ENCODE data around the gene FAM240B.

The FAM240B gene

DNA sequence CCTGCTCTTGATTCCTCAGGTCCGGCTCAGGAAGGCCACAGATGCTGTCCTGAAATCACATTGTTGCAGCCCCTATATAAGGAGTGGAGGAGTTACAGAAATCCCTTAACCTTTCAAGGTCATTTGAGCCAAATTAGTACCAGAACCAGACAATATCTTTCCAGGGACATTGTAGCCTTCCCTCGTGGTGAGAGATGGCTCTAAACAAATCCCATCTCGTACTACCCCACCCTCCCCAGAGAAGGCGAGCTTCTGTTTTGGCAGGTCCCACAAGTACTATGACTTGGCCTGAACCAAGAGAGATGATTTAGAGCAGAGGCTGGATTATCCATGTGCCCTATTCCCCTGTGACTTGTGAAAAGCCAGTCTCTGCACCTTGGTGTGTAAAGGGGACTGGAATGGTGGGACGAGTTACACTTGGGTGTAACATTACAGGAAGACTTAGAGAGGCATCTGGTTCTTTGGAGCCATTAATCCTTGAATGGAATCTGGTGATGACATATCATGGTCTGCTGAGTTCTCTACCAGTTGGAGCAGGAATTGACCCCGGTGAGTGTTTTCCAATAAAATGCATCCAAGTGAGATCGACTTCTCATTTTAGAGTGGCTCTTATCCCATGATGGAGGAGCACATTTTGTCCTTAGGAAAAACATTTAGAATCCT, at the start of gene FAM240B:
Gene FAM240B, minus strand, starts transcription at position 51 of the 663 bp plus-strand sequence. CDS start 16,134 bp downstream, outside the sequence.
- DNase-seq, result no peak

DNA sequence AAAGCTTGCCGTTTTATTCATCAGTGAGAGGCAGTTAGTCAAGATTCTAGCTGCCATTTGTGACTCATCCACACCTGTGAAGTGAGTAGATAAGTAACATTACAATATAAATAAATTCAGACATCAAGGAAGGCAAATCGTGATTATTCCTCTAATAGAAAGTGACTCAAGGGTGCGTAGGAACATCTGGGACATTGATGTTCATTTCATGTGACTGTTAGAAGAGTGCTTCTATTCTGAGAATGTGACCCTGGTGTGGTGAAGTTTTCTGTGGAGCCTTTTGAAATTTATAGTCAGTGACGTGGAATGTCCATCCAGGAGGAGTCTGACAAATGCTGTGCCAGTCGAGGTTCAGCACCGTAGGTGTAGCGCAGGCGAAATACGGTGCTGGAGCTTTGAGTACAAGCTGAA, 48.4 kb upstream of the FAM240B start:
- DNase-seq, result no peak

DNA sequence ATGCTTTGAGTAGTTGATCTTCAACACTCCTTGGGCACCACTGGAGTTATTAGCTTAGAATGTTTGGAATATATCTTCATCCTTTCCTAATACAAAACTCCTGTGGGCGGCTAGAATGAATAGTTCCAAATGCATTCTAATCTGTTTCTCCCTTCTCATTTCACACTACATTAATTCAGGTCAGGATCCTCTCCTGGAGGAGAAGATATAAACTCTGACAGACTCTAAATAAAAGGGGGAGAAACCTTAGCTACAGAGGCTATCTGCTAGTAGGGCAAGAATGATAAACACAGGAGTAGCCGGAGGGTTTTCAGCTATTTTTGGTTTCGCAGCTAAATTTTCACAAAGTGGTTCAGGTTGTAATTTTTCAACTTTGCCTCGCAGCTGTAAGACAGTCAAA, 45.2 kb upstream of the FAM240B start:
- DNase-seq, result no peak

DNA sequence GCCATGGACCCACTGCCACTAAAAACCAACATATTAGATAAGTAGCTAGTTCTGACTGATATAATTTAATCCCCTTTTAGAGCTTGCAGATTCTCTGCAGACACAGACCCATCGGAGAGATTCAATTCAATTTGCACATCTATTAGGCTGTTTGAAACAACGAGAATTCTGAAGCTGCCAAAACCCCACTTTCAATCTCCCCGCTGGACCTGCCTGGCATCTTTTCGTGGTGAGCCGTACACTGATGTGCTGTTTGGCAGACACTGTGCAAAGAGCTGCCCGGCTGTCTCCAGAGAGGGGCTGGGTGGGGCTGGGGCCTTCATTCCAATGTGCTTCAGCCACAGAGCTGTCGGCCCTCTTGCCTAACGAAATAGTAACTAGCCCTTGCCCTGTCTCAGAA, 42.1 kb upstream of the FAM240B start:
- no peak for DNase-seq

DNA sequence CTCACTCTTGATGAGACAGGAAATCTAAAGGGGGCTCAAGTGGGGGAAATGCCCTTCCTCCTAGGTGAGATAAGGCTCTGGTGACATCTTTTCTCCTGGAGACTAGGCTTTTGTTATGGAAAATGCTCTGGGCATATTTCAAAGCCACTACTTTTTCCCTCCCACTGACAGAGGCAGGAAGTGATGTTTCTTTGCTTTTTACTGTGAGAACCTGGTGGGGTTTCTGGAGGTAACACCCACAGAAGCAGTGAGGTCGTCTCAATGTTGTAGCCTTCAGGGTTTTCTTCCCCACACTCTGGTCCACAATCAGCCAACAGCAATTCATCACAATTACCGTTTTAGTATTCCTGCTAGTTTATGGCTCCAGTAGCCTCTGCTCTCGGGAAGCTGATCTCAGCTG, 41.4 kb upstream of the FAM240B start:
- DNase-seq, result no peak

DNA sequence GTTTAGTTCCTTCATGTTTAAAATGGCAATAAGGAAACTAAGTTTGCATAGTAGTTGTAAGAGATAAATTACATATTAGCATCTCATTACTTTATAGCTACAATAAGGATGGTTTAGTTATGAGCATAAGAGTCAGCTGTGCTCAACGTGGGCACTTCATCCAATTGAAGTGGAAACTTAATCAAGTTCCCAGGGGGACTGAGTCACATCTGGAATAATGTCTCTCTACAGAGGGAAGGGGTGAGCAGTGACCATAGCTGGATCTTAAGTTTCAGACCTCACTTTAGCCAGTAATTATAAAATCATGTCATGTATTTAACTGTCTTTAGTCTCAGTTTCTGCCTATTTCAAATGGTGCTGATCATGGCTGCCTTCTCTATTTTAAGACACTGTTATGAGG, 36.8 kb upstream of the FAM240B start:
- DNase-seq, result no peak

DNA sequence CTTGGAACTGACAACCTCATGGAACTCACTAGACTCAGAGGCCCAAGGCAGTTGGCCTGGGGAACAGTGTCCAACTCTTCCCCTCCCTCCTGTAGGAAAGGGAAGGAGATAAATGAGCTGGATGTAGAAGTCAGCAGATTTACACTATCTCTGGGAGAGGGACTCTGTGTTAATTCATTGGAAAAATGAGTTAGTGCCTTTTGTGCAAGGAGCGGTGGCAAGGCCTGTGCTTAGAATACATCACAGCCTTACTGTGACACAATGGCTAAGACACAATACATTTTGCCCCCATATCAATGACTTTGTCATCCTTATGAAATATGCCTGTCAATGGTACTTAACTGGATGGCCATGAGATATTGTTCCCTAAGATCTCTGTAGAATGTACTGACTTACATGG, 28.0 kb upstream of the FAM240B start:
- DNase-seq, result no peak

DNA sequence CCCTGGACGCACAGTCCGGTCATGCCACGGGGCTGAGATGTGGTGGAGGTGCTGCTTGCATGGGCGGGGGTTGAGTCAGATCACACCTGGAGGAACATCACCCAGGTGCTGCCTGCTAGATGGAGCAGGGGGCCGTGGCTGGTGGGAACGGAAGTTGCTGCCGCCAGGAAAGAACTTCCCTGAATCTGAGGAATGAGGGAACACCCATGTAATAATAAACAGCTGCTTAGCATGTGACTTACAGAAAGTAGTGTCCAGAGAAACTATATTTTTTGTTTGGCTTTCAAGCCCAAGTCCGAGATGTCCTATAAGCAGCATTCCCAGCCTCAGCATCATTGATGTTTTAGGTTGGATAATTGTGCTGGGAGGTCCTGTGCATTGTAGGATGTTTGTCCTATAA, 27.1 kb upstream of the FAM240B start:
- DNase-seq, result no peak

DNA sequence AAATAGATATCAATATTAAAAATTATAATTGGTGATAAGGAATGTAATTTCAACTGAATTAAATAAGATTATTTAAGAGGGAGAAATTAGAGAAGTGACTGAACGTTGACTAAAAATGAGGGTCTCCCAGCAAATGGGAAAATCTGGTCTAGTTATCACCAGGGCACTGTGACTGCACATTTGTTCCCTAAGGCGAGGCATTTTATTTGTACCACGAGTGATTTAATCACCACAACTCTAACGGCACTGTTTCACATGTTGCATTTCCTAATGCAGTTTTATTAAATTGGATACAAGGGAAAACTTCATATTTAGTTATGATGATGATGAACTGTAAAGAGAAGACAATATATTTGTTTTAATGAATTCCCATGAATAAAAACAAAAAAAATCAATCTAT, 26.4 kb upstream of the FAM240B start:
- DNase-seq, result no peak

DNA sequence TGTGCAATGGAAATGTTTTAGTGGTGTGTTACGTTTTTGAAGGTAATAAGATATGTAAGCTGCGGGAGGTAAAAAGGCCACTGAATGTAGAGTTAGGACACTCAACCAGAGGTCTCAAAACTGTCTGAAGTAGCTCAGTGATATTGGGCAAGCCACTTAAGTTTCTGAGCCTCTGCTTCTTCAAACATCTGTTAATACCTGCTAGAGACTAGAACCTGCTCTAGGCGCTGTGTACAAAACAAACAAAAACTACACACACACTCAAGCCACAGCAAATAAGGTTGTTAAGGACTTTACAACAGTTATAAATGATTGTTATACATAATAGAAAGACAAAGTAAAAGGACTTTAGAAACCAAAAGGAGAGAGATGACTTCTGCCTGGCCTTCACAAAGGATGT, 24.6 kb upstream of the FAM240B start:
- no peak for DNase-seq

DNA sequence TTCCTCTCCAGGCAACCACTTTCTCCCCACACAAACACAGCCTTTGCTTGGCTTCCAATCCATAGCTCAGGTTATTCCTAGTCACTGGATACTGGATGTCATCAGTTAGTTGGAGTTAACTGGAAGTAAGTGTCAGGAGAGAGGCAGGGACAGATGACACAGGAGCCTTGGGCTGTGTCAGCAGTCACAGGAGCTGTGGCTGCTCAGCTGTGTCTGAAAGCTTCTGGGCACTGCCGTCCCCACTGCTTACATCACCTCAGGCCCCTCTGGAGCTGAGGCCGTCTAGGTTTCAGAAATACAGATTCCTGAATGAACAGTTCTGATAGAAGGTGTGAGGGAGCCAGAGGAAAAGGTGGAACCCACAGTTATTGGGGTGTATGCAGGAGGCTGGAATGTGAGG, 17.3 kb upstream of the FAM240B start:
- no peak for DNase-seq

DNA sequence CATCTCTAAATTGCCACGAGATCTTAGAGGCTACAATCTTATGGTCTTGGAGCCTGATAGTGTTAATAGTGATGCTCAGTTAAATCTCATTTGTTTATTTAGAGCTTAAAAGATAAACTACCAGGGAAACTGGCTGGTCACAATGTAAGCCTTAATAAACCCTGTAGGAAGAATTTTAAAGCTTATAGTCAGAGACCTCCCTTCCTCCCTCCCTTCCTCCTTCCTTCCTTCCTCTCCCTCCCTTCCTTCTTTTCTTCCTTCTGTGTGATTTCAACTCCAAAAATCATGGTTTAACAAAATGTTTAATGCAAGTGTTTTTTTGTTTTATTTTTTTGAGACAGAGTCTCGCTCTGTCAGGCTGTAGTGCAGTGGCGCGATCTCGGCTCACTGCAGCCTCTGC, 14.9 kb upstream of the FAM240B start:
- no peak for DNase-seq

DNA sequence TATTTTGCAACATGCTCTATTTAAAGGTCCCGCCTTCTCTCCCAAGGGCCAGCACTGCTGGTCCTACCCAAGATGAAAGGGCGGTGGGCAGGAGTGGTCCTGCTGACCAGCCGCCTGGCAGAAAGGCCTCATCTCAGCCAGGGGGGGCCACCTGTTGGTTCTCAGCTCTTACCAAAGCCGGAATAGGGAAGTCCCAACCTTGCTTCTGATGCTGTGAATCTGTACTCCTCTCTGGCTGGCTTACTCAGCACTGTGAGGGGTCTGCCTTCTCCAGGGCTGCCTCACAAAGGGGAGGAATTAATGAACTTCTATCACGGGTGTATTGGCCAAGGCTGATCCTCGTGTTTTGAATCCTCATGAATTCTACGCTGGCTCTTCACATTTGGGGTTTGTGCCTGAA, 13.6 kb upstream of the FAM240B start:
- DNase-seq, result no peak

DNA sequence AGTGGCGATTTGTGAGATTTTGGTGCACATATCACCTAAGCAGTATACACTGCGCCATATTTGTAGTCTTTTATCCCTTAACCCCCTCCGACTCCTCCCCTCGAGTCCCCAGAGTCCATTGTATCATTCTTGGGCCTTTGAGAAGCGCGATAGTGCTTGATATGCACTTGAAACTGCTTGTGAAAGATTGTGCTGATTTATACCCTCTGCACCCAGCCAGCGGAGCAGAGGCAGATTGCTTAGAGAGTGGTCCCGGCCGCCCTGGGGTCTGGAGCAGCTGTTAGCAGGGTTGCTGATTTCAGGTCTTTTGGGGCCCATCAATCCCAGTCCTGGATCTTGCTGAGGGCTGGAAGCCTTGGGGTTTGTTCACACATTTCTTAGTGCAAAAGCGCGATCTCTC, 13.0 kb upstream of the FAM240B start:
- no peak for DNase-seq

DNA sequence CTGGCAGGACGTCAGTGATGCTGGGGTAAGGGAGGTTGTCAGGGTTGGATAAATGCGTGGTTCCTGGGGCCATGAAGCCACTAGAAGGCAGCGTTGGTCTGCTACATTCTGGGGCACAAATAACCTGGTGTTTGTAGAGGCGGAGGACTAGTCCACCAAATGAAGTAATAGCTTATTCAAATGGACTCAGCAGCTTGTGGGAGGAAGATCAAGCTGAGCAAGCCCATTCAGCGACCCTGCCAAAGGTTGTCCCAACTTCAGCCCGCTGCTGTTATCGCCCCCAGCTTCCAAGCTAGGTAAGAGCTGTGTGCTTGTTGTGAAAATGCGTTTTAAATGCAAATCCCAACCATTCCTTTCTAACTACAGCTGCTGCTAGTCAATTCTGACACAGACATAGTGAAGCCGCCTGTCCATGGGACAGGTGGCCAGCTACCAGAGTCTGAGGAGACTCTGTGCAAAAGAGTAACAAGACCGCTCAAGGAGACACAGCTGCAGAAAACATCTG, 7.6 kb upstream of the FAM240B start:
- no peak for DNase-seq

DNA sequence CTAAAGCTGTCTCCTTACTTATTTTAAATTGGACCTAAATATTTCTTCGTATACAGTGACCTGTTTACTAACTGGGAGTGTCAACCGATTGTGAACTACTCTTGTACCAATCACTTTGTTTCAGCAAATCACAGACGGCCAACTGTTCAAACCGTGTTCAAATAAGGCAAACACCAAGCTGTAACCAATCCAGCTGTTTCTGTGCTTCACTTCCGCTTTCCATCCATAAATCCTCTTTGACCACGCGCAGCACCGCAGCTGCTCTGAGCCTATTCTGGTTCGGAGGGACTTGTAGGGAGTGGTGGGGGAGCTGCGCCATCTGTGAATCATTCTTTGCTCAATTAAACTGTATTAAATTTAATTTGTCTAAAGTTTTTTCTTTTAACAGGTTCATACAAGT, 4.8 kb upstream of the FAM240B start:
- DNase-seq, result no peak

DNA sequence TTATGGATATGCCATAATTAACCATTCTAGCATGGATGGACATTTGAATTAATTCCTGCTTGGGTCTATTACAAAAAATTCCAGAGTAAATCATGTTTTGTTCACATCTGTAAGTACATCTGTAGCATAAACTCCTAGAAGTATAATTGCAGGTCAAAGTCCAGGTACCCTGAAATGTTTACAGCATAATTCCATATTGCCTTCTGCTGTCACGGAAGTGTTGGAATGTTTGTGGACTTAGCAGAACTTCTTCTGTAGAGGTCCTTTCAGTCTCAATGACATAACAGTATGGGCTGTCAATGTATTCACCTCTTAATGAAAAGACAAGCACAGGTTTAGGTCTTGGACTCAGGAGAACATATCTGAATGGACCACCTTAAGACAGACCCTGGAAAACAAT, 1.8 kb downstream of the FAM240B start:
- DNase-seq, result no peak

DNA sequence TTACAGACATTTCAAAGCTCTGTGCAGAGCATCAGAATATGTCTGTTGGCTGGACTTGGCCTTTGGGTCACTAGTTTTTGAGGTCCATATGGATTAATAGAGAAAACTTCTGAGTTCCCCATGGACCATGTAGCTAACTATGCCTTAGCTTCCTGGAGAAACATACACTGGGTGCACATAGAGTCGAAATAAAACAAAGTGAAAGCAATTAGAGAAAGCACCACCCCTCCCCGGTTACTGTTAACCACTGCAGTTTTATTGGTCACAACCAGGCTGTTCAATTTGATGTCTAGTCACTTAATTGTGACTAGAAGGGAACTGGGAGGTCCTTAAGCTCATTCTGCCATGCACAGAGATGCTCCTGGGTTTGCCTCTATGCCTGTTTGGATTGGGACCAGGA, 4.2 kb downstream of the FAM240B start:
- DNase-seq, result no peak

DNA sequence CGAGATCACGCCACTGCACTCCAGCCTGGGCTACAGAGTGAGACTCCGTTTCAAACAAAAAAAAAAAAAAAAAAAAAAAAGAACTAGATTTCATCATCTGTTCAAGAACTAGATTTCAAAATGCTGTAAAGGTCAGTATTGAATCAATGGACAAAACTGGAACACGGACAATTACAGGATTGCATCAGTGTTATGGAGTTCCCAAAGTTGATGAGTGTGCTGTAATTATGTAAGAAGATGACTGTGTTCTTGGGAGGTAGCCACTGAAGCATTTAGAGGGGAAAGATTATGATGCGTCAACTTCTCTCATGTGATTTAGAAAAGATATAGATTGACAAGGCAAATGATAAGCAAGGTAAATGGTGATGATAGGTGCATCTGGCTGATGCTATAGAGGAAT, 6.5 kb downstream of the FAM240B start:
- no peak for DNase-seq

DNA sequence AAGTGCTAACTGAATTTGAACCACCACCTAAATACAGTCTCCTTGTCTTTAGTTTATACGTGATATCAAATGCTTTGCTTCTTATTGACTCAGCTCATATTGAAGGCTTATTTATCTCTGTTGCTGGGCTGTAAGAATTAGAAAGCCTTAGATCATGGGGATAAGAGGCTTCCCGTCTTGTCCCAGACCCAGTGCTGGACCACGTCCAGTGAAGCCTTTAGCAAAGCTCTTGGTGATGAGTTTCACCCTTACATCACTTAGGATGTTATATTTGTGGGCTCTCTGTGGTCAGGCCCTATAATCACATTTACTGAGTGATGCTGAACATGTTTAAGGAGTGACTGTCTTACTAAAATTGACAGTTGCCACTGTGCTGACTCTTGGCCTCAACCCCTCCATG, 11.2 kb downstream of the FAM240B start:
- DNase-seq, result no peak

DNA sequence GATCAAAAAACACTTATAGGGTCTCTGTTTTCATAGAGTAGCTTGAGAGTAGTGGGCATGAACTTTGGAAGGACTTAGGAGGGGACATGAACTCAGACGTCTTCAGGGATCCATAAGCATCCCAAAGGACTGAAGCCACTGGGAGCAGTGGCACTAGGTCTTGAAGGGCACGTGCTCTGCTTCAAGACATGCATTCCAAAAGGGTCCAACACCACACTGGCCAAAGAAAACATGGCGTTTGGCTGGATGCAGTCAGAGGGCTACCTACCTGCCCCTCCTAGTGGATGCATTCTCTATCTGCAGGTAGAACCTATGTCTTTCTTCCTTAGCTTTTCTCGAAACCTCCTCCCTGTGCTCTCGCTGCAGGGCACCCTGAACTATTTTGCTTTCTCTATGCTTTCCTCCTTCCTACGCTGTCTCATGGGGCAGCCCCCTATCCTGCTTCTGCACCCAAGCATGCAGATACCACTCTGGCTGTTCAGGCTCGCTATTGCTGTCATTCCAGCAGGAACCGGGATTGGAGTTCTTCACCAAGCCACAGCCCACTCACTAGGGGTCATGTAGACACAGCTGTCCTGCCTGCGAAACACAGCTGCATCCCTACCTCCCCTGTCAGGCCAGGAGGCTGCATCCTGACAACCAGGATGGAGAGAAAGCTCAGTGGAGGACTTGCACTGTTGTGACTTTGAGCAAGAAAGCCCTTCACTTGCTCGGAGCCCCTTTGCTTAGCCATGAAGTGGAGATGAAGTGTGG, 11.9 kb downstream of the FAM240B start:
- DNase-seq, result peak in 1 of 6 experiments; percentile 2

DNA sequence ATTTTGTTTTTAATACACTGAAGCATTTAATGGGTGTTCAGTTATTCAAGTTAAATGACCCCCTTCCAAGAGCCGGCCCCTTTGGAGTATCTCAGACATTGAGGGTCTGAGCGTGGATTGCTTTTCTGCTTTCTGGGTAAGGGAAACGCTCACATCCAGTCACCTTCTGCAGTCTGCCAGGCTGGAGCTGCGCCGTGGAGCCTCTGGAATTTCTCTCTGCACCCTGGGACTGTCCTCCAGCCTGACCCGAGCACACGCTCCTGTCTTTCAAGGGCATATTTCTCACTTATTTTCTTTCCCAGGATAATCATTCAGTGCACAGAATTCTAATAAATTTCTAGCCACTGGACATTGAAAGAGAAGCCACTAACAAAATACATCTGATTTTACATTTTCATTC, 13.4 kb downstream of the FAM240B start:
- DNase-seq, result no peak

DNA sequence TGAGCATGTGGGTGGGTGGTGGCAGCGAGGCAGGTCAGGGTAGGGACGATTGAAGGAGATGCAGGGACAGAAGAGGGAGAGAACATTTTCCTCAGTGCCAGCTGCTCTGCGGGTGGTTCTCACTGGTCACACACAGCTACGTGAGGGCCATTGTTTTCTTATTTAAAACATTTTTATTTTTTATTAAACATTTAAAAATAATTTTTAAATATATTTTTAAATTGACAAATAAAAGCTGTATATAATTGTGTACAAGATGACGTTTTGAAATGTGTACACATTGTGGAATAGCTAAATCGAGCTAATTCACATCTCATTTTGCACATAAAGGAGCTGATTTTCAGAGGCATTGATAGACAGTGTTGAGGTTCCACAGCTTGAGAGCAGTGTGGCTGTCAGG, 14.0 kb downstream of the FAM240B start:
- DNase-seq, result no peak

DNA sequence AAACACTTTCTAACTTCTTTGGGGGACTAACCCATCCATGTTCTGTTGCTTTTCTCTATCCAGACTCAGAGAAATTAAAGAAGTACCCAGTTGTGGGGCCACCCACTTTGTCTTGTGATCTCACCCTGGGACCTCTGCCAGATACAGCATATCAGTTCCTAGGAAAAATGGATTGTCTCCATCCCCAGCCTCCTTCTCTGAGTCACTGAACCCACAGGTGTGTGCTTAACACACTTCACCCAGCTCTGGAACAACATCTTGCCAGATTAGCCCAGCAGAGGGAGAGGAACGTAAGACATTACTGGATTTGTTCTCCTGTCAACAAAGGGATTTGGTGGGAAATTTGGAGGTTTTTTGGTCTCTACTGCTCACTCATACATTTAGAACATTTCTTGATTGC, 19.2 kb downstream of the FAM240B start:
- DNase-seq, result no peak

DNA sequence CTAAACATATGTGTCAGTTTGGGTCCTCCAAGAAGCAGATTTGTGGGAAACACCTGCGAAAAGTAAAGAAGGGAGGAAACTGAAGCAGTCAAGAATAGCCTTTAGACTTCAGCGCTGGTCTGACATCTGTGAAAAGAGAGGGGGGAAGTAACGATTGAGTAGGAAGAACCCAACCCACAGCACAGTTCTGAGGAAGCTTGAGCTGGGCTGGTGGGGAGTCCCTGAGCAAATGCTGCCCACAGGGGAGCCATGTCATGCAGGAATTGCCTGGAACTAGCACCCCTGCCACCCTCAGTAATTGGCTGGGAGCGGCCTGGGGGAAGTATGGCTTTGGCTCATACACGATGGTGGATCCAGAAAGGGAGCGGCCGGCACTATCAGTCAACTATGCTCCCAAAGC, 20.6 kb downstream of the FAM240B start:
- DNase-seq, result no peak
